Measurements from ENCODE around the gene APOO. TPM values are rescaled to one million over a fixed set of nuclear protein-coding genes. Genes with fewer than 3 reads are reported as not detected.

APOO gene
- polyA plus RNA-seq, 1 donor from 2014 or later, result 42.5 TPM

DNA sequence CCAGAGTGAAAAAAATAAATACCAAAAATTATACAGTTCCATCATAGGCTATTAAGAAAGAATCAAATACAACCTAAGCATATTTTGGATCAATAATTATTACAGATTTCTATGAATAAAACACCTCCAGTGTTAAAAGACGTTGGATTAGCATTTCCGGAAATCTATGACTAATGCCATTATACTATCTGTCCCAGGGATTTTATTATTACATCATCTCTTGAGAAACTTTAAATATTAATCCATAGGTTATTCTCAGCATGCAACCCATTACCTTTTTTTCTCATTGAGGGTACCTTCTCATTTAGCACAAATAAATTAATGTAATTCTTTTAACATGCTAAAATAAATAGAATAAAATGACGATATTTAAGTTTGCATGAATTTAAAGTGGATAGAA lies 44.7 kb upstream of the APOO start:
- H3K4me2 ChIP-seq (ENCODE audit: low read length), result no peak overlapping the region
- no peaks in the 10 kb centered on the region for H3F3A ChIP-seq (ENCODE audit: insufficient read depth, low read length, poor library complexity, severe bottlenecking)
- H3K9me3 ChIP-seq (ENCODE audit: low read length), result no peaks in the 10 kb centered on the region
- H3K9ac ChIP-seq (ENCODE audit: low read length), result no peak overlapping the region
- no peaks in the 10 kb centered on the region for H3K36me3 ChIP-seq (ENCODE audit: insufficient read depth, low read length)
- no peaks in the 10 kb centered on the region for H3K27me3 ChIP-seq (ENCODE audit: insufficient read depth, low read depth, low read length)
- H3K9me2 ChIP-seq (ENCODE audit: insufficient read depth, low read length), result no peaks in the 10 kb centered on the region
- no peaks in the 10 kb centered on the region for H3K79me2 ChIP-seq (replicated peaks; ENCODE audit: insufficient read depth, low read length)
- no peaks in the 10 kb centered on the region for H4K20me1 ChIP-seq (ENCODE audit: insufficient read depth)
- TF ChIP-seq TAF1 (IDR thresholded peaks at IDR 0.05; ENCODE audit: low read depth) (no peak), EZH2 (IDR thresholded peaks at IDR 0.05; ENCODE audit: borderline replicate concordance, insufficient read depth, low read length, poor library complexity, severe bottlenecking) (no peak), EP300 (conservative IDR thresholded peaks at IDR 0.05; ENCODE audit: poor library complexity, severe bottlenecking) (no peak), RAD21 (conservative IDR thresholded peaks at IDR 0.05) (no peak), SMC3 (conservative IDR thresholded peaks at IDR 0.05; ENCODE audit: poor library complexity) (no peak), MXI1 (conservative IDR thresholded peaks at IDR 0.05; ENCODE audit: poor library complexity, severe bottlenecking) (no peak), POLR2AphosphoS5 (IDR thresholded peaks at IDR 0.05) (no peak)
- TF ChIP-seq, protein P1, sequence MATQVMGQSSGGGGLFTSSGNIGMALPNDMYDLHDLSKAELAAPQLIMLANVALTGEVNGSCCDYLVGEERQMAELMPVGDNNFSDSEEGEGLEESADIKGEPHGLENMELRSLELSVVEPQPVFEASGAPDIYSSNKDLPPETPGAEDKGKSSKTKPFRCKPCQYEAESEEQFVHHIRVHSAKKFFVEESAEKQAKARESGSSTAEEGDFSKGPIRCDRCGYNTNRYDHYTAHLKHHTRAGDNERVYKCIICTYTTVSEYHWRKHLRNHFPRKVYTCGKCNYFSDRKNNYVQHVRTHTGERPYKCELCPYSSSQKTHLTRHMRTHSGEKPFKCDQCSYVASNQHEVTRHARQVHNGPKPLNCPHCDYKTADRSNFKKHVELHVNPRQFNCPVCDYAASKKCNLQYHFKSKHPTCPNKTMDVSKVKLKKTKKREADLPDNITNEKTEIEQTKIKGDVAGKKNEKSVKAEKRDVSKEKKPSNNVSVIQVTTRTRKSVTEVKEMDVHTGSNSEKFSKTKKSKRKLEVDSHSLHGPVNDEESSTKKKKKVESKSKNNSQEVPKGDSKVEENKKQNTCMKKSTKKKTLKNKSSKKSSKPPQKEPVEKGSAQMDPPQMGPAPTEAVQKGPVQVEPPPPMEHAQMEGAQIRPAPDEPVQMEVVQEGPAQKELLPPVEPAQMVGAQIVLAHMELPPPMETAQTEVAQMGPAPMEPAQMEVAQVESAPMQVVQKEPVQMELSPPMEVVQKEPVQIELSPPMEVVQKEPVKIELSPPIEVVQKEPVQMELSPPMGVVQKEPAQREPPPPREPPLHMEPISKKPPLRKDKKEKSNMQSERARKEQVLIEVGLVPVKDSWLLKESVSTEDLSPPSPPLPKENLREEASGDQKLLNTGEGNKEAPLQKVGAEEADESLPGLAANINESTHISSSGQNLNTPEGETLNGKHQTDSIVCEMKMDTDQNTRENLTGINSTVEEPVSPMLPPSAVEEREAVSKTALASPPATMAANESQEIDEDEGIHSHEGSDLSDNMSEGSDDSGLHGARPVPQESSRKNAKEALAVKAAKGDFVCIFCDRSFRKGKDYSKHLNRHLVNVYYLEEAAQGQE (IDR thresholded peaks at IDR 0.05; ENCODE audit: borderline replicate concordance), result no peak
- TF ChIP-seq, protein P2, sequence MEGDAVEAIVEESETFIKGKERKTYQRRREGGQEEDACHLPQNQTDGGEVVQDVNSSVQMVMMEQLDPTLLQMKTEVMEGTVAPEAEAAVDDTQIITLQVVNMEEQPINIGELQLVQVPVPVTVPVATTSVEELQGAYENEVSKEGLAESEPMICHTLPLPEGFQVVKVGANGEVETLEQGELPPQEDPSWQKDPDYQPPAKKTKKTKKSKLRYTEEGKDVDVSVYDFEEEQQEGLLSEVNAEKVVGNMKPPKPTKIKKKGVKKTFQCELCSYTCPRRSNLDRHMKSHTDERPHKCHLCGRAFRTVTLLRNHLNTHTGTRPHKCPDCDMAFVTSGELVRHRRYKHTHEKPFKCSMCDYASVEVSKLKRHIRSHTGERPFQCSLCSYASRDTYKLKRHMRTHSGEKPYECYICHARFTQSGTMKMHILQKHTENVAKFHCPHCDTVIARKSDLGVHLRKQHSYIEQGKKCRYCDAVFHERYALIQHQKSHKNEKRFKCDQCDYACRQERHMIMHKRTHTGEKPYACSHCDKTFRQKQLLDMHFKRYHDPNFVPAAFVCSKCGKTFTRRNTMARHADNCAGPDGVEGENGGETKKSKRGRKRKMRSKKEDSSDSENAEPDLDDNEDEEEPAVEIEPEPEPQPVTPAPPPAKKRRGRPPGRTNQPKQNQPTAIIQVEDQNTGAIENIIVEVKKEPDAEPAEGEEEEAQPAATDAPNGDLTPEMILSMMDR (IDR thresholded peaks at IDR 0.05; ENCODE audit: poor library complexity, severe bottlenecking), result no peak
- no peak overlapping the region for H3K4me3 ChIP-seq (ENCODE audit: low read length)
- no peak overlapping the region for H3K27ac ChIP-seq (ENCODE audit: low read length)
- H2AFZ ChIP-seq (ENCODE audit: low read depth, low read length), result no peak overlapping the region

GRCh38 chrX:23945206-23945605 lies 37.5 kb upstream of the APOO start:
- Histone ChIP-seq H4K20me1 (ENCODE audit: insufficient read depth) (no peaks in the 10 kb centered on the region), H3K36me3 (ENCODE audit: insufficient read depth, low read length) (no peaks in the 10 kb centered on the region)
- TF ChIP-seq EZH2 (IDR thresholded peaks at IDR 0.05; ENCODE audit: borderline replicate concordance, insufficient read depth, low read length, poor library complexity, severe bottlenecking), result no peak
- no peak for TF ChIP-seq EP300 (conservative IDR thresholded peaks at IDR 0.05; ENCODE audit: poor library complexity, severe bottlenecking)
- TF ChIP-seq MXI1 (conservative IDR thresholded peaks at IDR 0.05; ENCODE audit: poor library complexity, severe bottlenecking), result no peak
- TF ChIP-seq POLR2AphosphoS5 (IDR thresholded peaks at IDR 0.05), result no peak
- TF ChIP-seq, protein P2 (IDR thresholded peaks at IDR 0.05; ENCODE audit: poor library complexity, severe bottlenecking), result no peak
- no peak for TF ChIP-seq TAF1 (IDR thresholded peaks at IDR 0.05; ENCODE audit: low read depth)
- no peak for TF ChIP-seq RAD21 (conservative IDR thresholded peaks at IDR 0.05)
- no peak for TF ChIP-seq SMC3 (conservative IDR thresholded peaks at IDR 0.05; ENCODE audit: poor library complexity)
- TF ChIP-seq, protein P1 (IDR thresholded peaks at IDR 0.05; ENCODE audit: borderline replicate concordance), result no peak

More at GRCh38 chrX:23945206-23945605, 37.5 kb upstream of the APOO start:
- no peaks in the 10 kb centered on the region for H3F3A ChIP-seq (ENCODE audit: insufficient read depth, low read length, poor library complexity, severe bottlenecking)
- no peak overlapping the region for H2AFZ ChIP-seq (ENCODE audit: low read depth, low read length)
- H3K9me3 ChIP-seq (ENCODE audit: low read length), result no peaks in the 10 kb centered on the region
- H3K27me3 ChIP-seq (ENCODE audit: insufficient read depth, low read depth, low read length), result no peaks in the 10 kb centered on the region
- no peak overlapping the region for H3K27ac ChIP-seq (ENCODE audit: low read length)
- no peak overlapping the region for H3K9ac ChIP-seq (ENCODE audit: low read length)
- H3K4me3 ChIP-seq (ENCODE audit: low read length), result no peak overlapping the region
- H3K4me2 ChIP-seq (ENCODE audit: low read length), result no peak overlapping the region
- no peaks in the 10 kb centered on the region for H3K79me2 ChIP-seq (replicated peaks; ENCODE audit: insufficient read depth, low read length)
- no peaks in the 10 kb centered on the region for H3K9me2 ChIP-seq (ENCODE audit: insufficient read depth, low read length)

Measured in neural cell (in vitro differentiated cells).